Measurements from ENCODE around the gene FMO4.

Gene FMO4

DNA sequence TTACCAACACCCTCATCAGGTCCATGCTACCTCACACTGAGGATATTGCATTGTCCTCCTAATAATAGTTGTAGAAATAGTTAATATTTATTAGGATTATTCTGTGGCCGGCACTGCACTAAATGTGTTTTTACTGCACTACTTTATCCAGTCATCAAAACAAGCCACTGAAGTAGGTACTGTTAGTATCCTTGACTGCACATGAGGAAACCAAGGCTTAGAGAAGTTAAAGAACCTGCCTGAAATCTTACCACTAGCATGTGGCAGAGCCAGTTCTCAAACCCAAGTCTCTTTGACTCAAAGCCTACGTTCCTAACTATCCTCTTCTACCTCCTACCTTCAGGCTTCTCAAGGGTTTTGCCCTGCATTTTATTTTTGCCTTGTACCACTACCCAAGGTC, 34.7 kb upstream of the FMO4 start:
- Histone ChIP-seq H3K36me3 (replicated peaks; ENCODE audit: insufficient read depth, low read length) (no peaks in the 10 kb centered on the region), H3K79me2 (ENCODE audit: low read length) (no peaks in the 10 kb centered on the region), H4K20me1 (ENCODE audit: insufficient read depth, low read length) (no peaks in the 10 kb centered on the region), H3K27ac (ENCODE audit: low read length) (no peak overlapping the region), H3K4me1 (ENCODE audit: low read length) (no peaks in the 10 kb centered on the region), H3K27me3 (replicated peaks; ENCODE audit: insufficient read depth, low read length) (no peaks in the 10 kb centered on the region), H2AFZ (ENCODE audit: low read length) (no peak overlapping the region), H3F3A (ENCODE audit: insufficient read depth, low read length) (no peaks in the 10 kb centered on the region), H3K9me3 (replicated peaks; ENCODE audit: insufficient read depth, low read length) (no peaks in the 10 kb centered on the region), H3K4me2 (ENCODE audit: low read depth, low read length) (no peak overlapping the region), H3K9ac (ENCODE audit: low read length) (no peak overlapping the region), H3K4me3 (ENCODE audit: low read length) (no peak overlapping the region), H3K9me2 (replicated peaks; ENCODE audit: insufficient read depth, low read length) (no peaks in the 10 kb centered on the region)
- DNase-seq: no peak
- TF ChIP-seq EZH2 (optimal IDR thresholded peaks at IDR 0.05; ENCODE audit: low read depth, low read length) (no peak), CTCF (IDR thresholded peaks at IDR 0.05; ENCODE audit: low read length) (no peak), EZH2phosphoT487 (IDR thresholded peaks at IDR 0.05; ENCODE audit: low read length) (no peak)

- TF ChIP-seq EZH2 (optimal IDR thresholded peaks at IDR 0.05; ENCODE audit: low read depth, low read length): no peak
- no peak for TF ChIP-seq EZH2phosphoT487 (IDR thresholded peaks at IDR 0.05; ENCODE audit: low read length)
- no peak for TF ChIP-seq CTCF (IDR thresholded peaks at IDR 0.05; ENCODE audit: low read length)
- no peaks in the 10 kb centered on the region for H3K4me1 ChIP-seq (ENCODE audit: low read length)
- H3K4me2 ChIP-seq (ENCODE audit: low read depth, low read length): no peak overlapping the region
- H3K36me3 ChIP-seq (replicated peaks; ENCODE audit: insufficient read depth, low read length): no peaks in the 10 kb centered on the region
- H4K20me1 ChIP-seq (ENCODE audit: insufficient read depth, low read length): no peaks in the 10 kb centered on the region
- H3K79me2 ChIP-seq (ENCODE audit: low read length): no peaks in the 10 kb centered on the region
- H3K27me3 ChIP-seq (replicated peaks; ENCODE audit: insufficient read depth, low read length): no peaks in the 10 kb centered on the region
- no peaks in the 10 kb centered on the region for H3K9me2 ChIP-seq (replicated peaks; ENCODE audit: insufficient read depth, low read length)
- no peak overlapping the region for H3K27ac ChIP-seq (ENCODE audit: low read length)
- H3F3A ChIP-seq (ENCODE audit: insufficient read depth, low read length): no peaks in the 10 kb centered on the region
- no peak overlapping the region for H3K9ac ChIP-seq (ENCODE audit: low read length)
- DNase-seq: no peak
- no peaks in the 10 kb centered on the region for H3K9me3 ChIP-seq (replicated peaks; ENCODE audit: insufficient read depth, low read length)
- no peak overlapping the region for H2AFZ ChIP-seq (ENCODE audit: low read length)
- H3K4me3 ChIP-seq (ENCODE audit: low read length): no peak overlapping the region
Measured at GRCh38 chr1:171279678-171280077, 34.3 kb upstream of the FMO4 start.

- no peak overlapping the region for H3K4me2 ChIP-seq (ENCODE audit: low read depth, low read length)
- H3K9me3 ChIP-seq (replicated peaks; ENCODE audit: insufficient read depth, low read length): no peaks in the 10 kb centered on the region
- H3F3A ChIP-seq (ENCODE audit: insufficient read depth, low read length): no peaks in the 10 kb centered on the region
- H3K9ac ChIP-seq (ENCODE audit: low read length): no peak overlapping the region
- H2AFZ ChIP-seq (ENCODE audit: low read length): no peak overlapping the region
- no peaks in the 10 kb centered on the region for H4K20me1 ChIP-seq (ENCODE audit: insufficient read depth, low read length)
- no peak for TF ChIP-seq CTCF (IDR thresholded peaks at IDR 0.05; ENCODE audit: low read length)
- no peak for TF ChIP-seq EZH2 (optimal IDR thresholded peaks at IDR 0.05; ENCODE audit: low read depth, low read length)
- no peak for TF ChIP-seq EZH2phosphoT487 (IDR thresholded peaks at IDR 0.05; ENCODE audit: low read length)
- no peak for DNase-seq
- H3K79me2 ChIP-seq (ENCODE audit: low read length): no peaks in the 10 kb centered on the region
- H3K36me3 ChIP-seq (replicated peaks; ENCODE audit: insufficient read depth, low read length): no peaks in the 10 kb centered on the region
- no peak overlapping the region for H3K4me3 ChIP-seq (ENCODE audit: low read length)
- H3K4me1 ChIP-seq (ENCODE audit: low read length): no peaks in the 10 kb centered on the region
- no peaks in the 10 kb centered on the region for H3K9me2 ChIP-seq (replicated peaks; ENCODE audit: insufficient read depth, low read length)
- no peaks in the 10 kb centered on the region for H3K27me3 ChIP-seq (replicated peaks; ENCODE audit: insufficient read depth, low read length)
- H3K27ac ChIP-seq (ENCODE audit: low read length): no peak overlapping the region
Measured at GRCh38 chr1:171280599-171280998, 33.4 kb upstream of the FMO4 start.
